NT2/D1 (cell line): ENCODE results near the gene SLC9C2.
"Not testable (repeated sequence)": the region's sequence is repeated elsewhere in the genome, so short reads cannot be mapped to it uniquely, and the experiment has no call there.

Experiments
- DNase-seq: peaks from one replicate; pipeline ENCODE4 v3.0.0-alpha.2; 2011; ENCODE audit warnings: low read depth, low spot score
- H3K27me3 ChIP-seq: 2 replicates; pipeline ENCODE4 v1.6.0; 2011; ENCODE audit warnings: mild to moderate bottlenecking; ENCODE audit not compliant: insufficient read length, insufficient read depth
- H3K36me3 ChIP-seq: 2 replicates; pipeline ENCODE4 v1.6.1; 2011; ENCODE audit warnings: mild to moderate bottlenecking, low read length, mixed read lengths; ENCODE audit not compliant: insufficient read depth, insufficient read length
- H3K4me1 ChIP-seq: 2 replicates; pipeline ENCODE4 v1.5.1; 2011; ENCODE audit not compliant: insufficient read depth, insufficient read length
- H3K4me3 ChIP-seq: 2 replicates; pipeline ENCODE4 v1.5.1; 2011; ENCODE audit warnings: low read depth; ENCODE audit not compliant: insufficient read length
- H3K9ac ChIP-seq: 2 replicates; pipeline ENCODE4 v1.6.0; 2011; ENCODE audit warnings: low read depth; ENCODE audit not compliant: insufficient read length
- H3K9me3 ChIP-seq: 2 replicates; pipeline ENCODE4 v1.5.1; 2011; ENCODE audit warnings: mild to moderate bottlenecking, low read length; ENCODE audit not compliant: insufficient read depth
- SUZ12 ChIP-seq: IDR thresholded peaks from 2 replicates; pipeline ENCODE4 v1.6.1; 2011; ENCODE audit not compliant: insufficient read length, insufficient read depth; ENCODE audit errors: extremely low read depth
- YY1 ChIP-seq: IDR thresholded peaks from 2 replicates; pipeline ENCODE4 v1.6.1; 2011; ENCODE audit not compliant: insufficient read length, insufficient read depth
- ZNF274 ChIP-seq: IDR thresholded peaks from 2 replicates; pipeline ENCODE4 v1.6.1; 2011; ENCODE audit warnings: mild to moderate bottlenecking, low read depth, low read length

SLC9C2 gene

DNA sequence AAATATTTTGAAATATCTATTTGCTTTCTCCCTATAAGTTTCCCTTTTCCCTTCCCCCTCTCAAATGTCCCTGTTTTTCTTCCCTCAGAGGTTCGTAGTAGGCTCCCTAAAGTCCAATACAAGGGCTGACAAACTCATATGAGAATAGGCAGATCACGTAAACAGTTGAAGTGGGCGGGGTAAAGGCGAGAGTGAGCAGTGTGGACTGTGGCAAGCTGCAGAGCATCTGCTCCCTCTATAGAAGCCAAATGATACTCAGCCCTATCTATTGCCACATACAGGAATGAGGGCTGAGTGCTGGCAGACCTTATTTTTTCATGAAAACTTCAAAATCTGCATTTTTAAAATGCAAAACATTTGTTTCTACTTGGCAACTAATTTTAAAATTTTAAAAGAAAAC lies 99.5 kb downstream of the SLC9C2 start:
- Histone ChIP-seq H3K9me3 (no peaks in the 10 kb centered on the region), H3K27me3 (no peaks in the 10 kb centered on the region), H3K36me3 (no peaks in the 10 kb centered on the region), H3K4me3 (no peak overlapping the region), H3K4me1 (peaks cover 7% of the 10 kb centered on the region), H3K9ac (no peak overlapping the region)
- TF ChIP-seq SUZ12, result no peak
- no peak for TF ChIP-seq YY1
- TF ChIP-seq ZNF274, result no peak
- no peak for DNase-seq

DNA sequence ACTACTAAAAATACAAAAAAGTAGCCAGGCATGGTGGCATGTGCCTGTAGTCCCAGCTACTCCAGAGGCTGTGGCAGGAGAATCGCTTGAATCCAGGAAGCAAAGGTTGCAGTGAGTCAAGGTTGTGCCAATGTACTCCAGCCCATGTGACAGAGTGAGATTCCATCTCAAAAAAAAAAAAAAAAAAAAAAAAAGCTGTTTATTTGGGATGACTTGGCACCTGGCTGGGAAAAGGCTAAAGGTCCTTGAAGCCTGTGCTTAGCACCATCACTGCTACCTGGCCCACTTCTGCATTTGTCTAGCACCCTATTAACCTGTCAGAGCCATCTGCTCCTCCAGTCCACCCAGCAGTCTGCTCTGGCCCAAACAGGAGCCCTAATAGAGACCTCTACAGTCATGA lies 100.8 kb downstream of the SLC9C2 start:
- DNase-seq, result no peak
- Histone ChIP-seq H3K27me3 (no peaks in the 10 kb centered on the region), H3K4me3 (no peak overlapping the region), H3K9me3 (peaks cover 9% of the 10 kb centered on the region; the same call in 1 of the 2 replicates), H3K9ac (no peak overlapping the region), H3K4me1 (no peaks in the 10 kb centered on the region), H3K36me3 (no peaks in the 10 kb centered on the region)
- TF ChIP-seq SUZ12, result no peak
- no peak for TF ChIP-seq ZNF274
- no peak for TF ChIP-seq YY1

DNA sequence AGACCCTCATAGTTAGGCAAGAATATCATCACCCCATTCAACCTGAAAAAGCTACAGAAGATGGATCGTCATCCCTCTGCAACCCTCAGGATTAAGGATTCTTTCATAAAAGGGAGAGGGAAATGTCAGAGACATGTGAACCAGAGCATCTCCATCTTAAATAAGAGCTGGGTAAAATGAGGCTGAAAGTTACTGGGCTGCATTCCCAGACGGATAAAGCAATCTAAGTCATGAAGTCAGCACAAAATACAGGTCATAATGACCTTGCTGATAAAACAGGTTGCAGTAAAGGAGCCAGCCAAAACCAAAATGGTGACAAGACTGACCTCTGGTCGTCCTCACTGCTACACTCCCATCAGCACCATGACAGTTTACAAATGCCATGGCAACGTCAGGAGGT lies 103.1 kb downstream of the SLC9C2 start:
- H3K36me3 ChIP-seq, result no peaks in the 10 kb centered on the region
- TF ChIP-seq YY1 (no peak), SUZ12 (no peak), ZNF274 (no peak)

GRCh38 chr1:173496757-173497320 lies 106.0 kb downstream of the SLC9C2 start:
- H3K36me3 ChIP-seq, result no peaks in the 10 kb centered on the region
- H3K9ac ChIP-seq, result no peak overlapping the region
- no peak for DNase-seq
- no peaks in the 10 kb centered on the region for H3K27me3 ChIP-seq
- no peak overlapping the region for H3K4me3 ChIP-seq
- TF ChIP-seq YY1 (no peak), ZNF274 (no peak), SUZ12 (no peak)
- peaks cover 32% of the 10 kb centered on the region for H3K9me3 ChIP-seq
- H3K4me1 ChIP-seq, result no peaks in the 10 kb centered on the region

More for the DNA sequence above, 103.1 kb downstream of the SLC9C2 start:
- Histone ChIP-seq H3K9ac (no peak overlapping the region), H3K27me3 (no peaks in the 10 kb centered on the region), H3K4me1 (no peaks in the 10 kb centered on the region), H3K4me3 (no peak overlapping the region), H3K9me3 (peaks cover 20% of the 10 kb centered on the region; the same call in 1 of the 2 replicates)
- DNase-seq, result no peak

DNA sequence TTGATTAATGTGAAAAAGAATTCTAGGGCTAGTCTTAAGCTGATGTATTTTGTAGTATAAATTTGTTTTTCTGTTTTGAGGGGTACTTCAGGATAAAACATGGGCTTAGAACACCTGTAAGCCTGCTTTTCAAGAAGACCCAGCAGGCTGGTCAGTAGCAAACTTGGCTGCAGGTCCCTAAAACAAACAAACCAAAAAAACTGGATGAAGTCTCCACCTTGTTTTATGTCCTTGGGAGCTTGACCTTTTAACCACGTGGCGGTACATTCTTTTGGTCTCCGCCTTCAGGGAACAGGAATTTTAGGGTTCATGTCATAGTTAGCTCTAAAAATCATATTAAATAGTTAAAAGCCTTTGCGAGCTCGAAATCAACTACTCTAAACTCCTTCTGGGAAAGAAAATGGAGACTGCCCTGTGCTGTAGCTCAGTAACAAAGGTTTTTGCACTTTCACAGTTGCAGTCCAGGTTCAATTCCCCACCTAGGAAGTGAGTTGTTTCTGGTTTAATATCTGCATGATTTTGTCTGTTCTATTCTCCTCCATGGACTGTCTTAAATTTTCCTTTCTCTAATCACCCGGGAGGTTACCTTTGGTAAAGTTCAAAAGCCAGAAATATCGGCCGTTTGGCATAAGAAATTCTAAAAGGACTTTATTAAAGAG lies 107.1 kb downstream of the SLC9C2 start:
- Histone ChIP-seq H3K9me3 (peaks cover 32% of the 10 kb centered on the region), H3K27me3 (no peaks in the 10 kb centered on the region)
- no peak for DNase-seq

DNA sequence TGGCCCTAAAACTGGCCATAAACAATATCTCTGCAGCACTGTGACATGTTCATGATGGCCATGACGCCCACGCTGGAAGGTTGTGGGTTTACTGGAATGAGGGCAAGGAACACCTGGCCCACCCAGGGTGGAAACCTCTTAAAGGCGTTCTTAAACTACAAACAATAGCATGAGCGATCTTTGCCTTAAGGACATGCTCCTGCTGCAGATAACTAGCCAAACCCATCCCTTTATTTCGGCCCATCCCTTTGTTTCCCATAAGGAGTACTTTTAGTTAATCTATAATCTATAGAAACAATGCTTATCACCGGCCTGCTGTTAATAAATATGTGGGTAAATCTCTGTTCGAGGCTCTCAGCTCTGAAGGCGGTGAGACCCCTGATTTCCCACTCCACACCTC lies 109.7 kb downstream of the SLC9C2 start:
- H3K9me3 ChIP-seq, result peaks cover 32% of the 10 kb centered on the region
- peaks cover 16% of the 10 kb centered on the region for H3K36me3 ChIP-seq
- not testable (repeated sequence) for DNase-seq, H3K9ac ChIP-seq, H3K4me1 ChIP-seq, H3K4me3 ChIP-seq, H3K27me3 ChIP-seq

More for the DNA sequence above, 107.1 kb downstream of the SLC9C2 start:
- Histone ChIP-seq H3K4me3 (no peak overlapping the region), H3K4me1 (no peaks in the 10 kb centered on the region), H3K36me3 (no peaks in the 10 kb centered on the region), H3K9ac (no peak overlapping the region)
- TF ChIP-seq SUZ12 (no peak), ZNF274 (no peak), YY1 (no peak)

DNA sequence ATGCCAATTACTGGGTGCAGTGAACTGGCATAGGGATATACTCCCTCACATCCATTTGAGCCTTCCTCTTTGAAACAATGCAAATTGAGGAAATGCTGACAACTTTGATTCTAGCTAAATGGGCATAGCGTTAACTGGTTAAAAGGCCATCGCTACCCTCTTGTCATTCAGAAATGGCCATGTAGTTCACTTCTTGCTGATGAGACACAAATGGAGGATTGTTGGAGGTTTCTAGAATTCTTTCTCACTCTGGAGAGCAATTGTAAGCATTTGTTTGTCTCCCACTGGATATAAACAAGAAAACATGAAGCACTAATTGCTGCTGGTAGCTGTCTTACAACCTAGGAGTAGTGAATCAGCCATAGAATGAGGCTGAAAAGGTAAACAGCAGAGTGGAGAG lies 111.4 kb downstream of the SLC9C2 start:
- TF ChIP-seq SUZ12 (no peak), YY1 (no peak), ZNF274 (no peak)
- H3K27me3 ChIP-seq, result no peaks in the 10 kb centered on the region
- peaks cover 32% of the 10 kb centered on the region for H3K36me3 ChIP-seq
- no peak overlapping the region for H3K4me3 ChIP-seq
- no peak overlapping the region for H3K9ac ChIP-seq
- H3K4me1 ChIP-seq, result peaks cover 2% of the 10 kb centered on the region
- peaks cover 17% of the 10 kb centered on the region for H3K9me3 ChIP-seq
- no peak for DNase-seq
